AG04449 (cell line): Measurements from ENCODE around the gene RDH16.
A peak's percentile ranks its signal among the peaks of the same experiment; 100 is the strongest.

Source experiments
- CTCF ChIA-PET: fragments of 350-600 bp; formaldehyde crosslinking; extraction: SDS; loops from one replicate; lab custom pipeline; 2021; ENCODE audit warnings: antibody characterized with exemption; lab: Yijun Ruan, JAX
- POLR2A ChIA-PET: fragments of 400-600, 350-600 bp; formaldehyde crosslinking; extraction: SDS; loops from one replicate; lab custom pipeline; 2020; ENCODE audit warnings: antibody characterized with exemption, inconsistent platforms; lab: Yijun Ruan, JAX
- DNase-seq: peaks from one replicate; pipeline ENCODE4 v3.0.0-alpha.2; 2010; ENCODE audit warnings: low read depth, low spot score
- H3K4me3 ChIP-seq: 2 replicates; pipeline ENCODE4 v1.5.1; 2011; ENCODE audit warnings: low read depth, mild to moderate bottlenecking, control low read depth, low read length
- CTCF ChIP-seq: IDR thresholded peaks from one replicate; pipeline ENCODE4 v1.5.1; 2011; ENCODE audit warnings: mild to moderate bottlenecking, moderate library complexity, low read length, control low read depth, inconsistent platforms; ENCODE audit not compliant: insufficient read depth; ENCODE audit errors: missing control alignments

The RDH16 gene

DNA sequence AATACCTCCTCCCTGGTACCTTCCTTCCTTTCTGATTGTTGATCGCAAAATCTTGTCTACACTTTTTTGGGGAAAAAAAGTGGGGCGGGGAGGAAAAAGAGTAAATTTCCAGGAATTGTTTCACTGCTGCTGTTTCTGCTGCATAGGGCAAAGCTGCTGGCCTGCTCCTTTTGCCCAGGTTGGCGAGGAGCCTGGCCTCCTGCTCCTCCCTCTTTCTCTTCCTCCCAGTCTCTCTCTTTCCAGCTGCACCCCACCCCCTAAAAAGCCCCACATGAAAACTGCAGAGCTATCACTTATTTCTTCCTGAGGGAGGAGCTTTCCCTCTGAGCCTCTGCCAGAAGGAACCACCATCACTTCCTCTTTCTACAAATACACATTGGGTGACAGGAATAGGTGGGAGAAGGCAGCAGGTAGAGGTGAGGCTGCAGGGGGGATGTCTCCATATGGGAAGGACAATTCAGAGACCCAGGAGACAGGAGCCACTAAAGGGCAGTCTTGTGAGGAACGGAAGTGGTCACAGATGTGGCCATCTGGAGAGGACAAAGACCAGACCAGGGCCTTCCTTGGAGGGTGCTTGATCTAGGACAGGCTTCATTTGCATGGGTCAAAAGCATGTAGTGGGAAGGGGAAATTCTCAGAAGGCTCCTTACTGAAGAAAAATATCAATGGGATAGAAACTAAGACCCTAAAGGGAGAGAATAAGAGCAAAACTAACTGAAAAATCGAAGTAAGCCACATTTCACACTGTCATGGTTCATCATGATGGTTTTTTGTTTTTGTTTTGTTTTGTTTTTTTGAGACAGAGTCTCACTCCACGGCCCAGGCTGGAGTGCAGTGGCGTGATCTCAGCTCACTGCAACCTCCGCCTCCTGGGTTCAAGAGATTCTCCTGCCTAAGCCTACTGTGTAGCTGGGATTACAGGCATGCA lies 34.2 kb upstream of the RDH16 start:
- POLR2A ChIA-PET: no interaction called here

GRCh38 chr12:56990648-56991318 lies 33.4 kb upstream of the RDH16 start:
- POLR2A ChIA-PET: no interaction called here
- TF ChIP-seq CTCF: no peak
- no peak for DNase-seq
- no peak overlapping the region for H3K4me3 ChIP-seq
- CTCF ChIA-PET: interaction anchor here (0.8 to 2.0 kb wide), 5 partner anchors 11 to 233 kb away, joined by 3 to 9 read pairs (median 6); partner anchors contain the start of gene HSD17B6

More for the DNA sequence above, 34.2 kb upstream of the RDH16 start:
- CTCF ChIA-PET: interaction anchor here (0.8 to 2.0 kb wide), 5 partner anchors 10 to 234 kb away, joined by 3 to 9 read pairs (median 6); partner anchors contain the start of gene HSD17B6
- no peak for TF ChIP-seq CTCF
- no peak for DNase-seq
- no peak overlapping the region for H3K4me3 ChIP-seq

DNA sequence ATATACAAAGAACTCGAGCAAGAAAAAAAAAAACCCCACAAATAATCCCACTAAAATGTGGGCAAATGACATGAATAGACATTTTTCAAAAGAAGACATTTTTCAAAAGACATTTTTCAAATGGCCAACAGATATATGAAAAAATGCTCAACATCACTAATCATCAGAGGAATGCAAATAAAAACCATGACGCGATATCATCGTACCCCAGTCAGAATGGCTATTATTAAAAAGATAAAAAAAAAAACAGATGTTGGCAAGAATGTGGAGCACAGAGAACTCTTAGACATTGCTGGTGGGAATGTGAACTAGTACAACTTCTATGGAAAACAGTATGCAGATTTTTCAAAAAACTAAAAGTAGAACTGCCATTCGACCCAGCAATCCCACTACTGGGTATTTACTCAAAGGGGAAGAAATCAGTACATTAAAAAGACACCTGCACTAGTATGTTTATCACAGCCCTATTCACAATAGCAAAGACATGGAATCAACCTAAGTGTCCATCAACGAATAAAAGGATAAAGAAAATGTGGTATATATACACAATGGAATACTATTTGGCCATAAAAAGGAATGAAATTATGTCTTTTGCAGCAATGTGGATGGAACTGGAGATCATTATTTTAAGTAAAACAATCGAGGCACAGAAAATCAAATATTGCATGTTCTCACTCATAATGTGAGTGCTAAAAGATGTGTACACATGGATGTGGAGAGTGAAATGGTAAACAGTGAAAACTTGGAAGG lies 32.6 kb upstream of the RDH16 start:
- CTCF ChIA-PET: interaction anchor here (1.7 to 5.0 kb wide), 3 partner anchors 12 to 231 kb away, joined by 8 to 303 read pairs (median 92); partner anchors contain the start of genes HSD17B6, PRIM1 and ZBTB39
- POLR2A ChIA-PET: no interaction called here
- no peak overlapping the region for H3K4me3 ChIP-seq
- DNase-seq: no peak
- TF ChIP-seq CTCF: no peak

DNA sequence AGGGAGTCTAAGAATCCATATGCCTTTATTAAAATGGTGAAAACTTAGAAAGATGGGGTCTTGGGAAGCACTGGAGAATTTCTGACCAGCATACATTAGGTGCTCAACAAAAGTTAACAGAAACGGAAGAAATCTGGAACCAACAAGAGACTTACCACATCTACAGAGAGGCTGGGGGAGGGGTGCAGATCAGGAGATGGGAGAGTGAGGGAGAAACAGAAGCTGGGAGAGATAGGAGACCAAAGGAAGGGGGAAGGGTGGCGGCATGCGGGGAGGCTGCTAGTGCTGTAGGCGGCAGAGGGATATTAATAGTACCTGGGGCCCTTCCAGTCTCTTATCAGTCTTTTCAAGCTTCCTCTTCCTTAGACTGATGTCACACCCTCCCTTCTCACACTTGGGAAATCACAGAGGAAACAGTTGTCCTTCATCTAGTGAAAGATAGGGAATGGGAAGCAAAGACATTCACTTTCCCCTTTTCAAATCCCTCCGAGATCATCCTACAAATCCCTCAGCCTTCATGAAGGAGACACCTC lies 30.9 kb upstream of the RDH16 start:
- TF ChIP-seq CTCF: no peak
- no peak for DNase-seq
- POLR2A ChIA-PET: interaction anchor here (1.0 kb wide), 1 partner anchor 11 kb away, joined by 3 read pairs; no protein-coding TSS in a partner anchor
- CTCF ChIA-PET: interaction anchor here (0.6 to 5.0 kb wide), 33 partner anchors 9 to 353 kb away, joined by 3 to 303 read pairs (median 4); partner anchors contain the start of genes HSD17B6, PRIM1 and ZBTB39
- H3K4me3 ChIP-seq: no peak overlapping the region

- TF ChIP-seq CTCF: peak; percentile 97
- CTCF ChIA-PET: interaction anchor here (0.6 to 5.0 kb wide), 29 partner anchors 9 to 352 kb away, joined by 3 to 303 read pairs (median 4); partner anchors contain the start of genes HSD17B6, PRIM1 and ZBTB39
- no peak overlapping the region for H3K4me3 ChIP-seq
- no peak for DNase-seq
- POLR2A ChIA-PET: interaction anchor here (1.0 kb wide), 1 partner anchor 11 kb away, joined by 3 read pairs; no protein-coding TSS in a partner anchor
Observed at GRCh38 chr12:56987551-56988053, 30.2 kb upstream of the RDH16 start.
